Right lobe of liver (tissue), 4 donors: ENCODE results near the gene GNPTAB.

Experiments used
- CTCF ChIP-seq, 4 donors: fragments of 200-600 bp in 3 of 4; fragments of 450-650 bp in 1 of 4; IDR thresholded peaks; one replicate each; pipeline versions ENCODE4 v1.5.1 to v1.8.0; 2016 to 2022; ENCODE audit warnings: antibody characterized with exemption in 4 of 4, mild to moderate bottlenecking in 2 of 4
- POLR2A ChIP-seq: fragments of 450-650 bp; IDR thresholded peaks from one replicate; pipeline ENCODE4 v1.6.1; 2017; ENCODE audit warnings: antibody characterized with exemption, mild to moderate bottlenecking
- donor health status: DM: no; HTN: no; CAD: no.
- donor health status: DM: no; HTN: no; CAD: no.
- donor health status: DM: no; HTN: yes; CAD: no.

GRCh38 chr12:101866615-101867373 is 36.0 kb upstream of the GNPTAB start:
- no peak for TF ChIP-seq CTCF (IDR thresholded peaks at IDR 0.05)
- TF ChIP-seq POLR2A, result no peak
